ENCODE results near the gene ZIC1.

DNA sequence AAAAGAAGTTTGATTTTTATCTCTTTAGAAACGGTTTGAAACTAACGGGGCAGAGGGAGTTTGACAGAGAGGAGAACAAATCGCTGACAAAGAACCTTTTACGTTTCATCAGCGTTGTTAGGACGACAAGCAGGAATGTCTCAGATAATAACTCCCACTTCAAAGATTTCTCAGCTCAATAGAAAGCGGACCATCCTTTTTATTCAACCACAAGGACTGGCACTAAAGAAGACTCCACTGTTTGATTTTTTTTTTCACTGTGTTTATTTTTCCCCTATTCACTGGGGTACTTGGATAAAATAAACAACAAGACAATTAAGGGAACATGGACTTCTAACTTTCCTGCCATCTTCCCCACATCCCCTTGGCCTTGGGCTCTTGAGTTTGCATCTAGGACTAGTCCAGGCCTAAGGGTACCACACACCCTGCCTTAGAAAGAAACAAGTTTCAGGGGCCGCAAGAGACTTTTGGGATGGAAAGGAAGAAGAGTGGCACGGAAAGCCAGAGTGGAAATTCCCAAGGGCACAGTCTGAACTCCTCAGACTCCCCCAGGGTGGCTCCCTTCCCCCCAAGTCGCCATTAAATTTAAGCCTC lies 21.8 kb upstream of the ZIC1 start:
- TF ChIP-seq POLR2A (IDR thresholded peaks at IDR 0.05) = no peak
- TF ChIP-seq, protein P1, sequence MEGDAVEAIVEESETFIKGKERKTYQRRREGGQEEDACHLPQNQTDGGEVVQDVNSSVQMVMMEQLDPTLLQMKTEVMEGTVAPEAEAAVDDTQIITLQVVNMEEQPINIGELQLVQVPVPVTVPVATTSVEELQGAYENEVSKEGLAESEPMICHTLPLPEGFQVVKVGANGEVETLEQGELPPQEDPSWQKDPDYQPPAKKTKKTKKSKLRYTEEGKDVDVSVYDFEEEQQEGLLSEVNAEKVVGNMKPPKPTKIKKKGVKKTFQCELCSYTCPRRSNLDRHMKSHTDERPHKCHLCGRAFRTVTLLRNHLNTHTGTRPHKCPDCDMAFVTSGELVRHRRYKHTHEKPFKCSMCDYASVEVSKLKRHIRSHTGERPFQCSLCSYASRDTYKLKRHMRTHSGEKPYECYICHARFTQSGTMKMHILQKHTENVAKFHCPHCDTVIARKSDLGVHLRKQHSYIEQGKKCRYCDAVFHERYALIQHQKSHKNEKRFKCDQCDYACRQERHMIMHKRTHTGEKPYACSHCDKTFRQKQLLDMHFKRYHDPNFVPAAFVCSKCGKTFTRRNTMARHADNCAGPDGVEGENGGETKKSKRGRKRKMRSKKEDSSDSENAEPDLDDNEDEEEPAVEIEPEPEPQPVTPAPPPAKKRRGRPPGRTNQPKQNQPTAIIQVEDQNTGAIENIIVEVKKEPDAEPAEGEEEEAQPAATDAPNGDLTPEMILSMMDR (IDR thresholded peaks at IDR 0.05) = no peak

Measured in suprapubic skin (tissue), 3 donors.